Measurements from ENCODE around the gene C4orf50.

Gene C4orf50

DNA sequence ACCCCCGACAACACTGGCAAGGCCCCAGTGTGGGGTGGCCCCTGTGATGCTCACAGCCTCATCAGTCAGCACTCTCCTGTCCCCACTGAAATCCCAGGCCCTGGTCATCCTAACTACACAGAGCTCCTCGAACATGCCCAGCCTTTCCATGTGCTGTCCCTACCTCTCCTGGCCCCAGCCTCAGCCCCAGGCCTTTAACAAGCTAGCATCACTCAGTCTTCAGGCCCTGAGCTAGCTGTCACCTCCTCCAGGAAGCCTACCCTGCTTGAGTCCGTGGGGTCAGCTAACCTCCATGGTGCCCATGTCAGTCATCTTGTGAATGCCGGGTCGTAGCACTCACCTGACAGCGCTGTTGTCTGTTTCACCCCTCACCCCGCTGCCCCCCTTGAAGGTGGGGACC is 25.6 kb upstream of the C4orf50 start:
- DNase-seq (ENCODE audit: low read depth in 1 of 2, low spot score in 1 of 2), result no peak

- DNase-seq (ENCODE audit: low read depth in 1 of 2, low spot score in 1 of 2), result no peak
These were observed 25.0 kb upstream of the C4orf50 start for GRCh38 chr4:6043188-6043587.

GRCh38 chr4:6042293-6043063 is 24.2 kb upstream of the C4orf50 start:
- no peak for DNase-seq (ENCODE audit: low read depth in 1 of 2, low spot score in 1 of 2)

- no peak for DNase-seq (ENCODE audit: low read depth in 1 of 2, low spot score in 1 of 2)
These were observed 23.6 kb upstream of the C4orf50 start for GRCh38 chr4:6041800-6042199.

DNA sequence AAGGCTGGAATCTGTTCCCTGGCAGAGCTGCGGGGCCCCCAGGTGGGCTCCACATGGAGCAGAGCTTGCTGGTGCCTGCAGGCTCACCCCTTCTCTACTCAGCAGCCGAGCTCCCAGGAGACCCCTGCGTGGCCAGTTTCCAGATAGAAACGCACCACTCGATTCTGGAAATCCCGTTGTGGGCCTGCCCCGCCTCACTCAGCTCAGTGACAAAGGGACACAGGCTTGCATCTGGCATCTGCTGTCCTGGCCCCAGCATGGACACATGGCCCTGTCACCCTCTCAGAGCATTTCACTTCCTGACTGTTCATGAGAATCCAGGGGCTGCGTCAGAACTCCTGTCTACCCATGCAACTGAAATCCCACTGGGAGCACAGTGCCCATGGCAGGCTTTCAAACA is 20.5 kb upstream of the C4orf50 start:
- DNase-seq (ENCODE audit: low read depth in 1 of 2, low spot score in 1 of 2), result no peak

GRCh38 chr4:6035786-6036185 is 17.6 kb upstream of the C4orf50 start:
- no peak for DNase-seq (ENCODE audit: low read depth in 1 of 2, low spot score in 1 of 2)

DNA sequence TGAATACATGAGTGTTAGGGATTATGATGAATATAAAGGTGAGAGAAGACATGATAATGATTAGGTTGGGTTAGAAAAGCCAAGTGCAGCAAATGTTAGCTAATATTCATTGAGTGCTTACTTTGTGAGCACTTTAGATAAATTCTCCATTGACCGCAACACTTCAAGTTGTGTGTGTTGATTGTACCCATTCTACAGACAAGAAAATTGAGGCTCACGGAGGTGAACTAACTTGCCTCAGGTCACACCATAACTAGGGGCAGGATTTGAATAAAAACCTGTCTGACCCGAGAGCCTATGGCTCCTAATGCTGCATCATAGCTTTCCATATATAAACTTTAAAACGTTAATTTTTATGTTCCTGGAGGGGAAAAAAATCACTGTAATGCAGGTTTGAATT is 15.2 kb upstream of the C4orf50 start:
- no peak for DNase-seq (ENCODE audit: low read depth in 1 of 2, low spot score in 1 of 2)

- no peak for DNase-seq (ENCODE audit: low read depth in 1 of 2, low spot score in 1 of 2)
These were observed 14.3 kb upstream of the C4orf50 start for GRCh38 chr4:6032249-6033244.

- DNase-seq (ENCODE audit: low read depth in 1 of 2, low spot score in 1 of 2), result no peak
These were observed 13.6 kb upstream of the C4orf50 start for GRCh38 chr4:6031846-6032245.

GRCh38 chr4:6030679-6031078 is 12.4 kb upstream of the C4orf50 start:
- no peak for DNase-seq (ENCODE audit: low read depth in 1 of 2, low spot score in 1 of 2)

DNA sequence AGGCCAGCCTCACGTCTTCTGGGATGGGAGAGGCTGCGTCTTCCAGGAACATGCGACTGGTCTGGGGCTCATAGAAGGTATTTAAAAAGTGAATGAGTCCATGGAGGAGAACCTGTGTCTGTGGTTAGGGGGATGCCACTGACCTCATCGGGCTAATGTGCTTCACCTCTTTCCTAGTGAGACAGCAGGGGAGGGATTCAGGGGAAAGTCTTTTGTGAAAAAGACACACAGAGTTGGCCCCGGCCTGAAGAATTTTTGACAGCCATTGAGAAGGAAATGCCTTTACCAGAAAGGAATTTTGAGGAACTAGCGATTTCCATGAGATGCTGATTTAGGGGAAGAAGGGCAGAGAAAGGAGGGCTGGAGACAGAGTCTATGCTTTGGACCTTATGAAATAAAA is 11.0 kb upstream of the C4orf50 start:
- DNase-seq (ENCODE audit: low read depth in 1 of 2, low spot score in 1 of 2), result no peak

GRCh38 chr4:6028168-6028567 is 9.9 kb upstream of the C4orf50 start:
- no peak for DNase-seq (ENCODE audit: low read depth in 1 of 2, low spot score in 1 of 2)

- DNase-seq (ENCODE audit: low read depth in 1 of 2, low spot score in 1 of 2), result no peak
These were observed 9.2 kb upstream of the C4orf50 start for GRCh38 chr4:6027392-6027791.

- DNase-seq (ENCODE audit: low read depth in 1 of 2, low spot score in 1 of 2), result no peak
These were observed 6.2 kb upstream of the C4orf50 start for GRCh38 chr4:6024313-6024960.

- no peak for DNase-seq (ENCODE audit: low read depth in 1 of 2, low spot score in 1 of 2)
These were observed 5.5 kb upstream of the C4orf50 start for GRCh38 chr4:6023731-6024130.

GRCh38 chr4:6022607-6023288 is 4.5 kb upstream of the C4orf50 start:
- DNase-seq (ENCODE audit: low read depth in 1 of 2, low spot score in 1 of 2), result no peak

DNA sequence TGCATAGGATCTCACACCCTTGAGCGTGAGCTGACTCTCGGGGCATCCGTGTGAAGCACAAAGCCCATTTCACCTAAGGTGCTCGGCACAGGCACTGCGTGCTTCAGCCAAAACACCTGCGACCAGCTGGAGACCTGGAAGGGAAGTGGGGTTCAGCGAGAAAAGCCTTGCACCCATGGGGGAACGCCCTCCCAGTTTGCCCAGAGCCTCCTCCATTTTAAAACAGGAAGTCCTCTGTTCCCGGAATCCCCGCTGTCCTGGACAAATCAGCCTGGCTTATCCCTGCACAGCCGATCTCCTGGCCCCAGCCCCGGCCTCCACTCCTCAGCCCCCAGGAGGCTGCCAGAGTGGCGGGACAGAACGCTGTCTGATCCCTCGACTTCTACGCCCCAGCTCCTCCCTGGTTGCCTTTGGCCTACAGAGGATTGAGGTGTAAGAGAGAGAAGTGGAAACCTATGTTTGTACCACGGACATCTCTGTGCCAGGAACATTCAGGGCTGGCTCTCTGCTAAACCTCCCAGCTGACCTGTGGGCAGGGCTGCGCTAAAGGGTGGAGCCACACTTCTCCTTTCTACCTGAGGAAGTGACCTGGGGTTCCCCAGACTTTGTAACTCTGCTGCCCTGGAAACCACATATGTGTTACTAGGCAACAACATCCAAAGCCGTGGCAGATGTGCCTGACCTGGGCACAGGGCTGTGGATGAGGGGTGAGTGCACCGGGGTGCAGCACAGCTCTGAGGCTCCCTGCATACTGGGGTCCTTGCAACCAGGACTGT is 3.8 kb upstream of the C4orf50 start:
- no peak for DNase-seq (ENCODE audit: low read depth in 1 of 2, low spot score in 1 of 2)

GRCh38 chr4:6020613-6021012 is 2.4 kb upstream of the C4orf50 start:
- DNase-seq (ENCODE audit: low read depth in 1 of 2, low spot score in 1 of 2), result no peak

- DNase-seq (ENCODE audit: low read depth in 1 of 2, low spot score in 1 of 2), result no peak
These were observed 1.4 kb upstream of the C4orf50 start for GRCh38 chr4:6019316-6020263.
